ENCODE results near the gene ARHGAP22.

ARHGAP22 gene

DNA sequence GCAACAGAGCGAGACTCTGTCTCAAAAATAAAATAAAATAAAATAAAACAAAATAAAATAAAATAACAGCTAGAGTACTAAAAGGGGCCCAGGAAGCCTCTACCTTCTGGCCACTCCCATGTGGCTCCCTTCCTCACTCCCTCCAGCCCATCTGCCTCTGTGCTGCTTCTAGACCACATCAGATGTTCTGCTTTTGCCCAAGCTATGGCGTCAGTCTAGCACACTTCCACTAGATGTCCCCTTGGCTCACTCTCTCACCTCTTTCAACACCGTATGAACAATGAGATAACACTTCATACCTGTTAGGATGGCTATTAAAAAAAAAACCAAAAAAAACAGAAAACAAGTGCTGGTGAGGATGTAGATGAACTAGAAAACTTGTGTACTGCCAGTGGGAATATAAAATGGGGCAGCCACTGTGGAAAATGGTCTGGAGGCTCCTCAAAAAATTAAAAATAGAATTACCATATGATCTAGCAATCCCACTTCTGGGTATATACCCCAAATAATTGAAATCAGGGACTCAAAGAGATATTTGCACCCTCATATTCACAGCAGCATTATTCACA is 132.3 kb downstream of the ARHGAP22 start:
- no peak overlapping the region for H3K27ac ChIP-seq (ENCODE audit: low read depth, low read length, severe bottlenecking)
- H3K9me3 ChIP-seq (ENCODE audit: control insufficient read depth, low read length), result no peaks in the 10 kb centered on the region
- H3K4me1 ChIP-seq (ENCODE audit: control insufficient read depth, insufficient read depth, low read length, poor library complexity, severe bottlenecking), result peaks cover 25% of the 10 kb centered on the region
- H3K36me3 ChIP-seq (ENCODE audit: control insufficient read depth, insufficient read depth, low read length), result no peaks in the 10 kb centered on the region
- no peak overlapping the region for H3K4me3 ChIP-seq (ENCODE audit: extremely low read depth, insufficient read depth, low read length, poor library complexity, severe bottlenecking)
- WGBS, 2 experiments (ENCODE audit: insufficient coverage in 2 of 2), result 100% methylated on average over 1 of the region's 3 CpGs; no CpG with 5 or more reads in 1 of the 2 experiments

DNA sequence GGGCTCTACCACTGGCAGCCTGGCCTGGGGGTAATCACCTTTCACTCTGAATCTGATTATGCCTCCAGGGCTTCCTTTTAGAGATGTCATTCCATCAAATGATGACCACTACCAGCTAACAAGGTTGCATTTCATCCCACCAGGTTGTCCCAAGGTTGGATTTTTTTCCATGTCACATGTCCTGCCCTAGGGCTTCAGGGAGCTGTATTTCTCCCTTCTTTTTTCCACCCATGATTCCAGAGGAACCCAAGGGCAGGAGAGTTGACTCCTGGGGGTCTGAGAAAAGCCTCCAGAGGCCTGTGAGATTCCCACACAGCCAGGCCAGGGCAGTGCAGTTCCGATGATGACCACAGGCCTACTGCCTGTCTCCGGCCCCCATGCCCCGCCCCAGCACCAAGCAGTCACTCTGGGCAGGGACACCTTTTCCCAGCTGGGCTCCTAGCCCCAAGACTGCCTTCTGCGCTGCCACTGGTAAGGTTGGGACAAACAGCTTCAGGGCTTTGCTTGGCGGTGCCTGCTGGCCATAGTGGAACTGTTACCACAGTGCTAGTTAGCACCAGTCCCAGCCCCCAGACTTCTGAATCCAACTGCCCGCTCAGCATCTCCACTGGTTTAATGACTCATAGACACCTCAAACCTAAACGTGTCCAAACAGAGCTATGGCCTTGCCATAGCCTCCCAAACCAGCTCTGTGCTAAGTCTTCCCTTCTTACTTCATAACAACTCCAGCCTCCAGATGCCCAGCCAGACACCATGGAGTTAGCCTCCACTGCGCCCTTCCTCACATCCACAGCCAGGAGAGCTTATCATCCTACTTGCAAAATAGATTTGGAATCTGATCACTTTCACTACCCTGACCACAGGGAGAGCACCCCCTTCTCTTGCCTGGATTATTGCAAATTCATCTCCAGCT is 133.7 kb downstream of the ARHGAP22 start:
- Histone ChIP-seq H3K36me3 (ENCODE audit: control insufficient read depth, insufficient read depth, low read length) (no peaks in the 10 kb centered on the region), H3K4me1 (ENCODE audit: control insufficient read depth, insufficient read depth, low read length, poor library complexity, severe bottlenecking) (peaks cover 16% of the 10 kb centered on the region), H3K9me3 (ENCODE audit: control insufficient read depth, low read length) (no peaks in the 10 kb centered on the region), H3K27ac (ENCODE audit: low read depth, low read length, severe bottlenecking) (peak overlapping the region; percentile 55), H3K4me3 (ENCODE audit: extremely low read depth, insufficient read depth, low read length, poor library complexity, severe bottlenecking) (no peak overlapping the region)
- WGBS, 2 experiments (ENCODE audit: insufficient coverage in 2 of 2), result 79 to 82% methylated on average over 8 of the region's 8 CpGs

DNA sequence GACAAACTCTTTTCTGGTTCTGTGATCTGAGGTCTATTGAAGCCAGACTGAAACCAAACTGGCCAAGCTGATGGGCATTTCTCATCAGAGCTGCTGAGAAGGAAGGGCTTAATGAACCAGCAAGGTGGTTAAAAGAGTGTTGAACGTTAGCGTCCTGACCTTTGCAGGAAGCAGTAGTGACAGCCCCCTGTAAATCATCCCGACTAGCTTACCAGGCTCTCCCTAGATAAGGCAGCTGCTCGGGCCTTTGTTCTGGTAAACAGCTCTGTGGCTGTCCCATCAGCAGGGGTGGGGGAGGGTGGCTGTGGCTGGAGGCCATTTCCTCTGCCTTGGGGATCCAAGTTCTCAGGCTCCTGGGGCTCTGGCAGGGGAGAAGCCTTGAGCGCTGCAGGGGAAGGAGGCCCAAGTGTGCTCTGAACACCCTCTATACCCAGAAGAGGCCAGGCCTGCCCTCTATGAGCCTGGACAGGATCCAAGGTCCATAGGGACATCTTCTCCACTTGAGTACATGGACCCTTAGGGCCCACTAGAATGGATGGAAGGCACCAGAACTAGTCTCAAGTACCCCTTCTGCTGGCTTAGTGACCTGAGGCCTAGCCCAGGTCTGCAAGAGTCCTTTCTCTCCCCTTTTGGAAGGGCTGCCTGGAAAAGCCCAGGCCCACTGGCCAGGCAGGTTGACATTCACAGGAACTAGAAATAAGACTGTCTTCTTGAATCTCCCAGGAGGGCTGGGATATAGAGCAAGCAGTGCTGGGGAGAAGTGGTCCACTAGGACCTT is 134.6 kb downstream of the ARHGAP22 start:
- Histone ChIP-seq H3K4me3 (ENCODE audit: extremely low read depth, insufficient read depth, low read length, poor library complexity, severe bottlenecking) (no peak overlapping the region), H3K27ac (ENCODE audit: low read depth, low read length, severe bottlenecking) (peak overlapping the region; percentile 55), H3K4me1 (ENCODE audit: control insufficient read depth, insufficient read depth, low read length, poor library complexity, severe bottlenecking) (peaks cover 17% of the 10 kb centered on the region), H3K9me3 (ENCODE audit: control insufficient read depth, low read length) (no peaks in the 10 kb centered on the region), H3K36me3 (ENCODE audit: control insufficient read depth, insufficient read depth, low read length) (no peaks in the 10 kb centered on the region)
- 46 to 47% methylated on average over 3 of the region's 5 CpGs for WGBS, 2 experiments (ENCODE audit: insufficient coverage in 2 of 2)

DNA sequence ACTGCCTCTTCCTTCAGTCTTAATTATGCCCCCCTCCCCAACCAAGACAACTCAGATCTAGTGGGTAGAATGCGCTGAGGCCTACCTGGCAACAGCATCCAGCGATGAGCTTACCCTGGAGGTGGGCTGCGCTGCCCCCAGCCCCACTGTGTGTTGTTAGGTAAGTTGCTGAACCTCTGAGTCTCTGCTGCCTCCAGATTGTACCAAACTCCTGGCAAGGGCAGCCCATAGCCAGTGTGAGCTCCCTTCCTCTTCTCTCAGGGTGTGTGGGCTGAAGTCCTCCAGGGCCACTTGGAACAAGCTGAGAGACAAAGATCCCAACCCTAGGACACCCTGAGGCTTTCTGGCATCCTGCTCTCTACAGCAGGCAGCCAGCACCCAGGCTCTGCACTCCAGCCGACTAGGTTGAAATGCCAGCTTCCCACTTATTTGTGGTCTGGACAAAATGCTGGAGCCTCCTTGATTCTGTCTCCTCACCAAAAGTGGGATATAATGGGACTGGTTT is 135.3 kb downstream of the ARHGAP22 start:
- H3K9me3 ChIP-seq (ENCODE audit: control insufficient read depth, low read length), result no peaks in the 10 kb centered on the region
- no peak overlapping the region for H3K4me3 ChIP-seq (ENCODE audit: extremely low read depth, insufficient read depth, low read length, poor library complexity, severe bottlenecking)
- WGBS, 2 experiments (ENCODE audit: insufficient coverage in 2 of 2), result 67 to 100% methylated on average over 1 to 3 of the region's 4 CpGs

DNA sequence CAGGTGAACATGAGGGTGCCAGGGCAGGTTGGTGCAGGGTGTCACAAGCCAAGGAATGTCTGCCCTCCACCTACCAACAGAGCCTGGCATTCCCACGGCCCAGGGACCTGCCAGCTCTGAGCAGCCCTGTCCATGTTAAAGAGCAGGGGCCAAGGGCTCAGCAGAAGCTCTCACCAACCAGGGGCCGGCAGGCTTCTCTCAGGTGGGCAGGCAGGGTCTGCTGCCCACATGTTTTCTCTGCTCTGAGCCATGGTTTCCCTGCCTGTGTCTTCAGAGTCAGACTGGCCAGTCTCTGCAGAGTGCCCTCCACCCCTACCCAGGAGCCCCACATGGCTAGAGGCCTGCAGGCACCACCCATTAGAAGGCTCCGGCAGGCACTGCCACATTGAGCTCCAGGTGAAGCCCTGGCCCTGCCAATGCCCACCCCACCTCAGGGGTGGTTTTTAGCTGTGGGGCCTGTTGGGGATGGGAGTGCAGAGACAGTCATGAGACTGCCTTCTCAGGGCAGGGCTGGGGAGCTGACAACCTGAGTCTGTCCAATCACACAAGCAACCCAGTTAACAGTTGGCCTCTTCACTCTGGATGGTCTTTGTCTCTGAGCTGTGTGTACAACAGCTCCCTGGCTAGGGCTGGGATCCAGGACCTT is 135.9 kb downstream of the ARHGAP22 start:
- H3K27ac ChIP-seq (ENCODE audit: low read depth, low read length, severe bottlenecking), result no peak overlapping the region
- no peaks in the 10 kb centered on the region for H3K36me3 ChIP-seq (ENCODE audit: control insufficient read depth, insufficient read depth, low read length)
- peaks cover 19% of the 10 kb centered on the region for H3K4me1 ChIP-seq (ENCODE audit: control insufficient read depth, insufficient read depth, low read length, poor library complexity, severe bottlenecking)
- 93 to 100% methylated on average over 2 of the region's 3 CpGs for WGBS, 2 experiments (ENCODE audit: insufficient coverage in 2 of 2)
- no peak overlapping the region for H3K4me3 ChIP-seq (ENCODE audit: extremely low read depth, insufficient read depth, low read length, poor library complexity, severe bottlenecking)
- no peaks in the 10 kb centered on the region for H3K9me3 ChIP-seq (ENCODE audit: control insufficient read depth, low read length)

More for the DNA sequence above, 135.3 kb downstream of the ARHGAP22 start:
- H3K27ac ChIP-seq (ENCODE audit: low read depth, low read length, severe bottlenecking), result peak overlapping the region; percentile 55
- peaks cover 19% of the 10 kb centered on the region for H3K4me1 ChIP-seq (ENCODE audit: control insufficient read depth, insufficient read depth, low read length, poor library complexity, severe bottlenecking)
- no peaks in the 10 kb centered on the region for H3K36me3 ChIP-seq (ENCODE audit: control insufficient read depth, insufficient read depth, low read length)

DNA sequence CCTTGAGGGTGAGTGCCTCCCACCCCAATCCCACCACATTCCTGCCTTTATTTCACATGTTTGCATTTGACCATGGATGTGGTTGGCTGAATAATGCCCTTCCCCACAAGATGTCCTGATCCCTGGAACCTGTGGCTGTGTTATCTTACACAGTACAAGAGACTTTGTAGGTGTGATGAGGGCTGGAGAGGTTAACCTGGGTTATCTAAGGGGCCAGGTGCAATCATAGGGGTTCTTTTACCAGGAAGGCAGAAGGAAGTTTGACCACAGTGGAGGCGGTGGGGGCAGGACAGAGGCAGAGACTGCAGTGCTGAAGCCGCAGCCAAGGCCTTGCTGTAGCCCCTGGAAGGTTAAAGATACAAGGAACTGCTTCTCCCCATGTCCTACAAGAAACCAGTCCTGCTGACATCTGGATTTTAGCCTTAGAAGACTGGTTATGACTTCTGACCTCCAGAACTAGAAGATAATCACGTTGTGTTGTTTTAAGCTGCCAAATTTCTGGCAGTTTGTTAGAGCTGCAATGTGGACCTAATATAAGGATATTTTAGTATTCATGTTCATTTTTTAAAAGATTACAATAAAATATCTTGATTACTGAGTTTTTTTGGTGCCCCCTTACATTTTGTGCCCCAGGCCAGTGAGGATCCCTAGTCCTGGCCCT is 136.6 kb downstream of the ARHGAP22 start:
- Histone ChIP-seq H3K9me3 (ENCODE audit: control insufficient read depth, low read length) (no peaks in the 10 kb centered on the region), H3K4me1 (ENCODE audit: control insufficient read depth, insufficient read depth, low read length, poor library complexity, severe bottlenecking) (peaks cover 19% of the 10 kb centered on the region), H3K4me3 (ENCODE audit: extremely low read depth, insufficient read depth, low read length, poor library complexity, severe bottlenecking) (no peak overlapping the region), H3K36me3 (ENCODE audit: control insufficient read depth, insufficient read depth, low read length) (no peaks in the 10 kb centered on the region), H3K27ac (ENCODE audit: low read depth, low read length, severe bottlenecking) (no peak overlapping the region)
- 92 to 93% methylated on average over 2 of the region's 3 CpGs for WGBS, 2 experiments (ENCODE audit: insufficient coverage in 2 of 2)

DNA sequence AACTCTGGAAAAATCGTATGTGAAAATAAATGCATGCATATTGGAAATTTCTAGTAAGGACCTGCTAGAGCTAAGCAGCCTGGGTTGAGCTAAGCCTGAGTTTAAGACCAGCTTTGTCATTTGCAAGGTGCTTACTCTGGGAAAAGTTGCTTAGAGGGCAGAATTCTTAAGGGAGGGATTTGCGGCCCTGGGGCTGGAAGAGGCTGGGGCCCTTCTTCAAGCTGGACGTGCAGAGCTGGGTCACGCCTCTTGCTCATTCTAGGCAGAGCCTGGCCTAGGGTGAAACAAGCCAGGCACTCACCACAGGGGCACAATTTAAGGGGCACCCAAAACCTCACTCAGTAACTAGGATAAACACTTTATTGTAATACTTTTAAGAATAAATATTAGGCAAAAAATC is 137.2 kb downstream of the ARHGAP22 start:
- Histone ChIP-seq H3K4me1 (ENCODE audit: control insufficient read depth, insufficient read depth, low read length, poor library complexity, severe bottlenecking) (peaks cover 19% of the 10 kb centered on the region), H3K27ac (ENCODE audit: low read depth, low read length, severe bottlenecking) (no peak overlapping the region), H3K36me3 (ENCODE audit: control insufficient read depth, insufficient read depth, low read length) (no peaks in the 10 kb centered on the region), H3K4me3 (ENCODE audit: extremely low read depth, insufficient read depth, low read length, poor library complexity, severe bottlenecking) (no peak overlapping the region), H3K9me3 (ENCODE audit: control insufficient read depth, low read length) (no peaks in the 10 kb centered on the region)
- 55 to 83% methylated on average over 2 to 4 of the region's 4 CpGs for WGBS, 2 experiments (ENCODE audit: insufficient coverage in 2 of 2)

DNA sequence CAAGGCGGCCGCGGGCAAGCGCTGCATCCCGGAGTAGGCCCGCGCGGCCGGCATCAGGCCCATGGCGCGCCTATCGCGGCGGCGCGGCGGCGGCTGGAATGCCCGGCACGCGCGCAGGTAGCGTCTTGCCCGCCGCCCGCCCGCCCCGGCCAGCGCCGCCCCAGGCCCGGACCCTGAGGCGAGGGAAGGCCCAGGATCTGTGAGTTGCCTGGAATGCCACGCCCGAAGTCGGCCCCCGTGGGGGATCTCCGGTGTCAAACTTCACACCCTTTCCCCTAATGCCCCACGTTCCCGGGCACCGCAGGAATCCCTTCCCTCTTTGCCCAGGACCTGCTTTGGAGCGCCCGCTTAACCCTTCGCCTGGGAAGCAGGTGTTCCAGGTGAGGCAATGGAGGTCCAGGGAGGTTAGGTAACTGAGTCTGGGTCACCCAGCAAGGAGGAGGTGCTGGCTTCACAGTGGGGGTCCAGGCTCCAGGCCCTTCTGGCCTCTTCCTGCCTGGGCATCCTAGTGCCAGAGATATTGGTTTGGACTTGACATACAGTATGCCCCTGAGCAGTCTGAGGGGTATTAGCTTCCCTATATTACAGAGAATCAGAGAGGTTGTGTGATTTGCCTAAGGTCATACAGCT is 138.1 kb downstream of the ARHGAP22 start:
- Histone ChIP-seq H3K4me3 (ENCODE audit: extremely low read depth, insufficient read depth, low read length, poor library complexity, severe bottlenecking) (no peak overlapping the region), H3K9me3 (ENCODE audit: control insufficient read depth, low read length) (no peaks in the 10 kb centered on the region), H3K4me1 (ENCODE audit: control insufficient read depth, insufficient read depth, low read length, poor library complexity, severe bottlenecking) (peaks cover 19% of the 10 kb centered on the region), H3K36me3 (ENCODE audit: control insufficient read depth, insufficient read depth, low read length) (no peaks in the 10 kb centered on the region), H3K27ac (ENCODE audit: low read depth, low read length, severe bottlenecking) (no peak overlapping the region)
- WGBS, 2 experiments (ENCODE audit: insufficient coverage in 2 of 2), result 13 to 27% methylated on average over 31 to 33 of the region's 43 CpGs

DNA sequence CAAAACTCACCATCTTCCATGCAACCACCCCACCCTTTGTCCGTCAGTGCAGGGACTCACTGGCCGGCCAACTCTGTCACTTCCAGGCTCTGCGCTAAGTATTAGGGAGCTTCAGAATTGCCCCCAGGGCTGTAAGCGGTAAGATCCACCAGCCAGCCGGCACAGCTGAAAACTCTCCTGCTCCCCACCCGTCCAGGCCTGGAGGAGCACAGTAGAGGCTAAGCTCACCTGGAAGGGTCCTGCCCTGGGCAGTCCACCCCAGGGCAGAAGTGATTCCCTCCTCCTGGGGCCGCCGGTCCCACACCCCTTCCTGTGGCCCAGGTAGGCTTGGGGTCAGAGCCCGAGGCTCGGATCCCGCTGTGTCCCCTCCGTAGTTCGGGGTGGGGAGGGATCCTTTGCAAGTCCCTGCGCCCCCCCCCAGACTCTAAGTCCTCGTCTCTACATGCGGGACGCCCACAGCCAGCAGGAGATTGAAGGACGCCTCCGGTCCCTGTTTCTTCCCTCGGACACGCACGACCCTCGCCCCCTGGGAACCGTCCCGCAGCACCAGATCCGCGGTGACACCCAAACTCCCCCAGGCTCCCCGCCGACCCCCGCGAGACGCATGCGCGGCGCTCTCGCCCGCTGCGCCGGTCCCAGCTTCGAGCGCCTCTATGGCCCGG is 138.9 kb downstream of the ARHGAP22 start:
- Histone ChIP-seq H3K27ac (ENCODE audit: low read depth, low read length, severe bottlenecking) (no peak overlapping the region), H3K4me1 (ENCODE audit: control insufficient read depth, insufficient read depth, low read length, poor library complexity, severe bottlenecking) (peaks cover 19% of the 10 kb centered on the region), H3K36me3 (ENCODE audit: control insufficient read depth, insufficient read depth, low read length) (no peaks in the 10 kb centered on the region), H3K9me3 (ENCODE audit: control insufficient read depth, low read length) (no peaks in the 10 kb centered on the region), H3K4me3 (ENCODE audit: extremely low read depth, insufficient read depth, low read length, poor library complexity, severe bottlenecking) (peak overlapping the region; percentile 14)
- 42 to 57% methylated on average over 20 to 40 of the region's 42 CpGs for WGBS, 2 experiments (ENCODE audit: insufficient coverage in 2 of 2)

Measured in mesodermal cell (in vitro differentiated cells).